Testis (tissue), 2 donors: ENCODE measurements around the gene GNG13.

Experiments
- CTCF ChIP-seq, 3 experiments: fragments of 450-650 bp in 2 of 3; fragments of 200-600 bp in 1 of 3; sonication (generic) in 1 of 3; IDR thresholded peaks; one replicate each; pipeline ENCODE4 v1.5.1; 2016 to 2019; ENCODE audit warnings: antibody characterized with exemption in 3 of 3, mild to moderate bottlenecking in 2 of 3, moderate library complexity in 1 of 3
- POLR2A ChIP-seq: fragments of 450-650 bp; IDR thresholded peaks from one replicate; pipeline ENCODE4 v1.6.1; 2017; ENCODE audit warnings: antibody characterized with exemption, mild to moderate bottlenecking, moderate library complexity

GRCh38 chr16:822909-823297 is 22.4 kb upstream of the GNG13 start:
- TF ChIP-seq CTCF (IDR thresholded peaks at IDR 0.05) = no peak
- no peak for TF ChIP-seq POLR2A
